H54 (cell line): ENCODE results near the gene CABP2.

Experiments
- DNase-seq: peaks from one replicate; pipeline ENCODE4 v3.0.0; 2011; ENCODE audit warnings: low spot score, mixed read lengths; ENCODE audit not compliant: insufficient read length
- FAIRE-seq: peaks from 3 replicates; lab custom pipeline; 2011; peaks lifted over from hg19 to GRCh38; lab: Jason Lieb, UNC
- POLR2A ChIP-seq: IDR thresholded peaks from 2 replicates; pipeline ENCODE4 v1.6.1; 2011; ENCODE audit warnings: low read depth, mild to moderate bottlenecking, low read length

CABP2 gene

GRCh38 chr11:67545280-67545679 is 22.0 kb upstream of the CABP2 start:
- no peak for TF ChIP-seq POLR2A
- FAIRE-seq, result no peak
- DNase-seq, result no peak

GRCh38 chr11:67544616-67545242 is 21.5 kb upstream of the CABP2 start:
- DNase-seq (no peak), FAIRE-seq (no peak)

GRCh38 chr11:67543585-67543984 is 20.3 kb upstream of the CABP2 start:
- no peak for DNase-seq
- FAIRE-seq, result no peak
- TF ChIP-seq POLR2A, result no peak

More at GRCh38 chr11:67544616-67545242, 21.5 kb upstream of the CABP2 start:
- TF ChIP-seq POLR2A, result no peak

- TF ChIP-seq POLR2A, result no peak
- DNase-seq, result no peak
- FAIRE-seq, result no peak
Observed at GRCh38 chr11:67542971-67543370, 19.7 kb upstream of the CABP2 start.

- TF ChIP-seq POLR2A, result no peak
- FAIRE-seq (no peak), DNase-seq (no peak)
Observed at GRCh38 chr11:67542169-67542568, 18.9 kb upstream of the CABP2 start.

GRCh38 chr11:67541198-67541597 is 18.0 kb upstream of the CABP2 start:
- no peak for TF ChIP-seq POLR2A
- DNase-seq (no peak), FAIRE-seq (no peak)

GRCh38 chr11:67539550-67539949 is 16.3 kb upstream of the CABP2 start:
- FAIRE-seq (no peak), DNase-seq (no peak)
- TF ChIP-seq POLR2A, result no peak

GRCh38 chr11:67538823-67539505 is 15.7 kb upstream of the CABP2 start:
- no peak for TF ChIP-seq POLR2A
- no peak for FAIRE-seq
- no peak for DNase-seq

- DNase-seq (no peak), FAIRE-seq (no peak)
- no peak for TF ChIP-seq POLR2A
Observed at GRCh38 chr11:67538306-67538705, 15.1 kb upstream of the CABP2 start.

GRCh38 chr11:67535561-67535960 is 12.3 kb upstream of the CABP2 start:
- no peak for DNase-seq
- no peak for FAIRE-seq
- TF ChIP-seq POLR2A, result no peak

- FAIRE-seq (no peak), DNase-seq (no peak)
- TF ChIP-seq POLR2A, result no peak
Observed at GRCh38 chr11:67534070-67534679, 10.9 kb upstream of the CABP2 start.

GRCh38 chr11:67532889-67533288 is 9.6 kb upstream of the CABP2 start:
- DNase-seq (no peak), FAIRE-seq (no peak)
- no peak for TF ChIP-seq POLR2A

GRCh38 chr11:67530282-67530592 is 7.0 kb upstream of the CABP2 start:
- FAIRE-seq, result no peak
- no peak for TF ChIP-seq POLR2A
- no peak for DNase-seq

GRCh38 chr11:67528376-67528775 is 5.1 kb upstream of the CABP2 start:
- no peak for FAIRE-seq
- no peak for DNase-seq
- no peak for TF ChIP-seq POLR2A

- no peak for FAIRE-seq
- no peak for TF ChIP-seq POLR2A
- no peak for DNase-seq
Observed at GRCh38 chr11:67525275-67525976, 2.2 kb upstream of the CABP2 start.
